Neural progenitor cell (in vitro differentiated cells): Measurements from ENCODE around the gene SLC4A8. TPM values are rescaled to one million over a fixed set of nuclear protein-coding genes. Genes with fewer than 3 reads are reported as not detected.

Experiments used
- DNase-seq: peaks from one replicate; pipeline ENCODE4 v3.0.0-alpha.2; 2016; ENCODE audit warnings: low spot score
- H2AFZ ChIP-seq: fragments of 200-600 bp; sonication (generic); replicated peaks from 2 replicates; pipeline ENCODE4 v1.6.1; 2016; ENCODE audit warnings: antibody characterized with exemption
- H3F3A ChIP-seq: fragments of 200-600 bp; sonication (generic); 2 replicates; pipeline ENCODE4 v1.6.1; 2016; ENCODE audit warnings: antibody characterized with exemption, low read depth
- H3K27ac ChIP-seq: fragments of 200-600 bp; sonication (generic); 2 replicates; pipeline ENCODE4 v1.5.1; 2016; ENCODE audit warnings: mild to moderate bottlenecking
- H3K27me3 ChIP-seq: fragments of 200-600 bp; sonication (generic); 2 replicates; pipeline ENCODE4 v1.6.1; 2016; ENCODE audit warnings: mild to moderate bottlenecking, moderate library complexity
- H3K36me3 ChIP-seq: fragments of 200-600 bp; sonication (generic); 2 replicates; pipeline ENCODE4 v1.5.1; 2016
- H3K4me1 ChIP-seq: fragments of 200-600 bp; sonication (generic); 2 replicates; pipeline ENCODE4 v1.6.1; 2016; ENCODE audit warnings: mixed run types
- H3K4me2 ChIP-seq: fragments of 200-600 bp; sonication (generic); 2 replicates; pipeline ENCODE4 v1.6.1; 2016
- H3K4me3 ChIP-seq: fragments of 200-600 bp; sonication (generic); 2 replicates; pipeline ENCODE4 v1.5.1; 2016
- H3K79me2 ChIP-seq: fragments of 200-600 bp; sonication (generic); 2 replicates; pipeline ENCODE4 v1.6.1; 2016; ENCODE audit warnings: low read depth
- H3K9ac ChIP-seq: fragments of 200-600 bp; sonication (generic); 2 replicates; pipeline ENCODE4 v1.6.1; 2016
- H3K9me3 ChIP-seq: fragments of 200-600 bp; sonication (generic); 2 replicates; pipeline ENCODE4 v1.5.1; 2016; ENCODE audit warnings: low read depth
- H4K20me1 ChIP-seq: fragments of 200-600 bp; sonication (generic); 2 replicates; pipeline ENCODE4 v1.6.1; 2016; ENCODE audit warnings: low read depth
- H3K27ac Mint-ChIP-seq: 3 replicates; pipeline ENCODE4 v1.8.0; 2021; ENCODE audit warnings: mixed read lengths
- H3K27me3 Mint-ChIP-seq: 2 replicates; pipeline ENCODE4 v1.8.0; 2022; ENCODE audit warnings: low read depth, mild to moderate bottlenecking, inconsistent platforms, moderate library complexity, mixed read lengths; ENCODE audit not compliant: insufficient read depth
- H3K36me3 Mint-ChIP-seq: 3 replicates; pipeline ENCODE4 v1.8.0; 2021; ENCODE audit warnings: mixed read lengths
- H3K4me1 Mint-ChIP-seq: 3 replicates; pipeline ENCODE4 v1.8.0; 2021; ENCODE audit warnings: mixed read lengths
- H3K4me3 Mint-ChIP-seq: 3 replicates; pipeline ENCODE4 v1.8.0; 2021; ENCODE audit warnings: mild to moderate bottlenecking, moderate library complexity, mixed read lengths
- H3K9me3 Mint-ChIP-seq: 3 replicates; pipeline ENCODE4 v1.8.0; 2020; ENCODE audit warnings: mixed read lengths
- EZH2 ChIP-seq: fragments of 200-600 bp; sonication (generic); IDR thresholded peaks from 2 replicates; pipeline ENCODE4 v1.6.1; 2017; ENCODE audit warnings: antibody characterized with exemption, mild to moderate bottlenecking, moderate library complexity
- EZH2phosphoT487 ChIP-seq: fragments of 200-600 bp; sonication (generic); IDR thresholded peaks from 2 replicates; pipeline ENCODE4 v1.6.1; 2017; ENCODE audit warnings: antibody characterized with exemption
- total RNA-seq: library from RNA; depleted of rRNA; stranded (reverse); fragments of >200 nt; gene quantifications from 2 replicates; pipeline ENCODE4 v1.2.3, GENCODE V29; 2015; ENCODE audit warnings: low replicate concordance
- TF ChIP-seq, protein P1 (sequence below): fragments of 200-600 bp; sonication (generic); IDR thresholded peaks from 2 replicates; pipeline ENCODE4 v1.5.1; 2017; ENCODE audit warnings: antibody characterized with exemption, mild to moderate bottlenecking

Gene SLC4A8
- total RNA-seq, 1 donor from 2014 or later: 10.1 TPM

DNA sequence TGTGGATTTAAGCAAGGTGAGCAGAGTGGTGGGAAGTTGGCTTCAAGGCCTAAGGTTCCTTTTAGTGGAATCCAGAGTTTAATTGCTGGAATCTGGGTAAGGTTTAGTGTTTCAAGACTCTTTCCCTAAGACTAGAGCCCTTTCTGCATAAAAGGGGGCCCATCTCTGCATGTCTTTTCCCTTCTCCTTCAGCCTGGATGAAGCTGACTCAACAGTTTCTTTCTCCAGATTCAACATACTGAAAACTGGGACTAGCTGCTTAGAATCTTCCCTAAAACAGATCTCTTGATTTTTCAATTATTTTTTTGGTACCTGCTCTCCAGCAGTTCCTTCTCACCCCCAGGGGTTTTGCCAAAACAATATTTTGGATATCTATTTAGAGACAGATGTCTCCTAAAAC, 34.0 kb downstream of the SLC4A8 start:
- Histone ChIP-seq H3K9ac (no peak overlapping the region), H2AFZ (no peak overlapping the region), H4K20me1 (no peaks in the 10 kb centered on the region), H3K4me2 (no peak overlapping the region), H3K27me3 (no peaks in the 10 kb centered on the region), H3F3A (peaks cover 5% of the 10 kb centered on the region), H3K79me2 (no peaks in the 10 kb centered on the region), H3K4me1 (peaks cover 11% of the 10 kb centered on the region), H3K4me3 (no peak overlapping the region), H3K9me3 (no peaks in the 10 kb centered on the region), H3K36me3 (no peaks in the 10 kb centered on the region), H3K27ac (no peak overlapping the region)
- DNase-seq: no peak
- no peak overlapping the region for H3K27ac Mint-ChIP-seq
- H3K9me3 Mint-ChIP-seq: no peaks in the 10 kb centered on the region
- H3K36me3 Mint-ChIP-seq: peaks cover 48% of the 10 kb centered on the region
- H3K4me3 Mint-ChIP-seq: no peak overlapping the region
- TF ChIP-seq EZH2: no peak
- TF ChIP-seq, protein P1, sequence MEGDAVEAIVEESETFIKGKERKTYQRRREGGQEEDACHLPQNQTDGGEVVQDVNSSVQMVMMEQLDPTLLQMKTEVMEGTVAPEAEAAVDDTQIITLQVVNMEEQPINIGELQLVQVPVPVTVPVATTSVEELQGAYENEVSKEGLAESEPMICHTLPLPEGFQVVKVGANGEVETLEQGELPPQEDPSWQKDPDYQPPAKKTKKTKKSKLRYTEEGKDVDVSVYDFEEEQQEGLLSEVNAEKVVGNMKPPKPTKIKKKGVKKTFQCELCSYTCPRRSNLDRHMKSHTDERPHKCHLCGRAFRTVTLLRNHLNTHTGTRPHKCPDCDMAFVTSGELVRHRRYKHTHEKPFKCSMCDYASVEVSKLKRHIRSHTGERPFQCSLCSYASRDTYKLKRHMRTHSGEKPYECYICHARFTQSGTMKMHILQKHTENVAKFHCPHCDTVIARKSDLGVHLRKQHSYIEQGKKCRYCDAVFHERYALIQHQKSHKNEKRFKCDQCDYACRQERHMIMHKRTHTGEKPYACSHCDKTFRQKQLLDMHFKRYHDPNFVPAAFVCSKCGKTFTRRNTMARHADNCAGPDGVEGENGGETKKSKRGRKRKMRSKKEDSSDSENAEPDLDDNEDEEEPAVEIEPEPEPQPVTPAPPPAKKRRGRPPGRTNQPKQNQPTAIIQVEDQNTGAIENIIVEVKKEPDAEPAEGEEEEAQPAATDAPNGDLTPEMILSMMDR: no peak
- TF ChIP-seq EZH2phosphoT487: no peak
- peaks cover 3% of the 10 kb centered on the region for H3K27me3 Mint-ChIP-seq
- H3K4me1 Mint-ChIP-seq: peaks cover 5% of the 10 kb centered on the region

DNA sequence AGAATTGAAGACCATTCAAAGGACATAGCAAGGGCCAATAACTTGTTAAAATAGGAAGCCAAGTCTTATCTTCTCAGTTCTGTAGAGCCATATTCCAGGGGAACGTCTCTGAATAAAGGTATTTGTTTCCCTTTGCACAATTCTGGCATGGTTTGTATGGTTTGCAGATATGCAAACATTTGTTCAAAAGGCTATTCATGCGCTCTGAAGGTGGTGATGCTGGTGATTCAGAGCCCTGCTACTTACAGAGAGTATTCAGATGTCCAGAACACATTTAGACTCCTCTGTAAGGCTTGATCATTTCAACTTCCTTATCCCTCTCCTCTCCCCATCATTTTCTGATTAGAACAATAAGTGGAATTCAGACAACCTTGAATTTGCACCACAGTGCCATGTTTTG, 35.9 kb downstream of the SLC4A8 start:
- no peak overlapping the region for H3K9ac ChIP-seq
- no peak for TF ChIP-seq EZH2
- TF ChIP-seq EZH2phosphoT487: no peak
- TF ChIP-seq, protein P1: no peak
- peaks cover 49% of the 10 kb centered on the region for H3K36me3 Mint-ChIP-seq
- H4K20me1 ChIP-seq: no peaks in the 10 kb centered on the region
- no peaks in the 10 kb centered on the region for H3K4me1 Mint-ChIP-seq
- no peak overlapping the region for H3K27ac ChIP-seq
- no peaks in the 10 kb centered on the region for H3K27me3 Mint-ChIP-seq
- peaks cover 2% of the 10 kb centered on the region for H3K4me1 ChIP-seq
- H3K4me2 ChIP-seq: no peak overlapping the region
- H3K36me3 ChIP-seq: no peaks in the 10 kb centered on the region
- H3K79me2 ChIP-seq: no peaks in the 10 kb centered on the region
- no peaks in the 10 kb centered on the region for H3K9me3 Mint-ChIP-seq
- H3K4me3 ChIP-seq: no peak overlapping the region
- no peak for DNase-seq
- H3K4me3 Mint-ChIP-seq: no peak overlapping the region
- H3K27ac Mint-ChIP-seq: no peak overlapping the region
- no peaks in the 10 kb centered on the region for H3F3A ChIP-seq
- H3K27me3 ChIP-seq: no peaks in the 10 kb centered on the region
- H3K9me3 ChIP-seq: no peaks in the 10 kb centered on the region
- no peak overlapping the region for H2AFZ ChIP-seq

DNA sequence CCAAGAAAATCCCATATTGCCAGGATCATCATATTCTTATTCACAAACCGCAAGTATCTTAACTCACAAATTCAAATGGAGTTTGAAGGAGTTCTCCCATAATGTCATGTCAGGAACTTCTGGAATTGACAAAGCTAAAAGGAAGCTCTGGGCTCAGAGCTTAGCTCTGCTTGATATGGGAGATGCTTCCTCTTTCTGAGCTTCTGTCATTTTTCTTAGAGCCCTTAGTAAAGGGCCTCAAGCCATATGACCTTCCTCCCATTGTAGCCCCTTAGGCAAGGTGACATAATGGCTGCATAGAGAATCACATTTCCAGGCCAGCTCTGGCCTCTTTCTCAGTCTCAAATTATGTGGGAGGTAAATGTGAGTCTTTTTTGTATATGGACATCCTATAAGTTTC, 40.9 kb downstream of the SLC4A8 start:
- no peak overlapping the region for H3K27ac ChIP-seq
- H3K27me3 ChIP-seq: no peaks in the 10 kb centered on the region
- H3K36me3 ChIP-seq: no peaks in the 10 kb centered on the region
- Mint-ChIP-seq H3K4me1 (no peaks in the 10 kb centered on the region), H3K36me3 (peaks cover 31% of the 10 kb centered on the region), H3K9me3 (no peaks in the 10 kb centered on the region), H3K27me3 (no peaks in the 10 kb centered on the region), H3K4me3 (no peak overlapping the region), H3K27ac (no peak overlapping the region)
- H3K9ac ChIP-seq: no peak overlapping the region
- H3K79me2 ChIP-seq: no peaks in the 10 kb centered on the region
- no peaks in the 10 kb centered on the region for H3F3A ChIP-seq
- H3K9me3 ChIP-seq: no peaks in the 10 kb centered on the region
- no peak for DNase-seq
- H3K4me1 ChIP-seq: no peaks in the 10 kb centered on the region
- H2AFZ ChIP-seq: no peak overlapping the region
- no peak overlapping the region for H3K4me3 ChIP-seq
- TF ChIP-seq EZH2: no peak
- TF ChIP-seq, protein P1: no peak
- no peak for TF ChIP-seq EZH2phosphoT487
- H3K4me2 ChIP-seq: no peak overlapping the region
- H4K20me1 ChIP-seq: no peaks in the 10 kb centered on the region
